CD4-positive, alpha-beta T cell treated with Interleukin-4 for 4 hours (primary cell): ENCODE data around the gene HSPB2.
"Not testable (repeated sequence)": the region's sequence is repeated elsewhere in the genome, so short reads cannot be mapped to it uniquely, and the experiment has no call there.

ENCODE experiments used
- DNase-seq: peaks from one replicate; pipeline ENCODE4 v3.0.0-alpha.2; 2020

The HSPB2 gene

GRCh38 chr11:111912535-111912934 lies at the start of gene HSPB2:
TSS of gene HSPB2 (plus strand) at chr11:111912734. CDS start at chr11:111912830, 96 bp downstream.
- DNase-seq: no peak

- DNase-seq: no peak
Measured at GRCh38 chr11:111870113-111870512, 42.4 kb upstream of the HSPB2 start.

- DNase-seq: no peak
Measured at GRCh38 chr11:111870522-111870885, 42.0 kb upstream of the HSPB2 start.

- peak; percentile 93 for DNase-seq
Measured at GRCh38 chr11:111870886-111871692, 41.4 kb upstream of the HSPB2 start, which contains the start of gene ALG9. TSS of gene ALG9 (minus strand) at chr11:111871581. CDS start at chr11:111871482, 99 bp downstream.

- no peak for DNase-seq
Measured at GRCh38 chr11:111871693-111872161, 40.8 kb upstream of the HSPB2 start.

- no peak for DNase-seq
Measured at GRCh38 chr11:111878385-111878848, 34.1 kb upstream of the HSPB2 start.

GRCh38 chr11:111878849-111879636 lies 33.5 kb upstream of the HSPB2 start, which contains the start of the genes CFAP68 and FDXACB1:
TSS of gene CFAP68 (plus strand) at chr11:111879541. CDS start at chr11:111879561, 20 bp downstream.
TSS of gene FDXACB1 (minus strand) at chr11:111879165. CDS start at chr11:111879132, 33 bp downstream.
- peak; percentile 95 for DNase-seq

GRCh38 chr11:111879637-111879960 lies 32.9 kb upstream of the HSPB2 start:
- DNase-seq: no peak

GRCh38 chr11:111882202-111882601 lies 30.3 kb upstream of the HSPB2 start:
- DNase-seq: no peak

- not testable (repeated sequence) for DNase-seq
Measured at GRCh38 chr11:111885053-111885452, 27.5 kb upstream of the HSPB2 start.

GRCh38 chr11:111886032-111886431 lies 26.5 kb upstream of the HSPB2 start:
- DNase-seq: no peak

- no peak for DNase-seq
Measured at GRCh38 chr11:111886844-111887243, 25.7 kb upstream of the HSPB2 start.

GRCh38 chr11:111905411-111905810 lies 7.1 kb upstream of the HSPB2 start:
- no peak for DNase-seq

GRCh38 chr11:111906680-111907079 lies 5.9 kb upstream of the HSPB2 start:
- no peak for DNase-seq

- no peak for DNase-seq
Measured at GRCh38 chr11:111908639-111909305, 3.8 kb upstream of the HSPB2 start.

- no peak for DNase-seq
Measured at GRCh38 chr11:111909378-111909777, 3.2 kb upstream of the HSPB2 start.

- DNase-seq: no peak
Measured at GRCh38 chr11:111910676-111911562, 1.6 kb upstream of the HSPB2 start.

- DNase-seq: no peak
Measured at GRCh38 chr11:111911563-111912401, 752 bp upstream of the HSPB2 start, which contains the start of gene CRYAB. TSS of gene CRYAB (minus strand) at chr11:111911770. CDS start at chr11:111911724, 46 bp downstream.

GRCh38 chr11:111913031-111913861 lies 712 bp downstream of the HSPB2 start:
- DNase-seq: no peak

- no peak for DNase-seq
Measured at GRCh38 chr11:111913997-111914396, 1.5 kb downstream of the HSPB2 start.
